Fibroblast of pulmonary artery (primary cell): Measurements from ENCODE around the gene RSPH4A.

Experiments
- DNase-seq: peaks from one replicate; pipeline ENCODE4 v3.0.0-alpha.2; 2010; ENCODE audit warnings: low read depth
- H3K4me3 ChIP-seq: replicated peaks from 2 replicates; pipeline ENCODE4 v1.5.1; 2011; ENCODE audit warnings: low read depth, mild to moderate bottlenecking, control low read depth, low read length, moderate library complexity
- TF ChIP-seq, protein P1 (sequence below): IDR thresholded peaks from 2 replicates; pipeline ENCODE4 v1.5.1; 2011; ENCODE audit warnings: mild to moderate bottlenecking, control low read depth, low read length, inconsistent platforms; ENCODE audit errors: missing control alignments

Gene RSPH4A

DNA sequence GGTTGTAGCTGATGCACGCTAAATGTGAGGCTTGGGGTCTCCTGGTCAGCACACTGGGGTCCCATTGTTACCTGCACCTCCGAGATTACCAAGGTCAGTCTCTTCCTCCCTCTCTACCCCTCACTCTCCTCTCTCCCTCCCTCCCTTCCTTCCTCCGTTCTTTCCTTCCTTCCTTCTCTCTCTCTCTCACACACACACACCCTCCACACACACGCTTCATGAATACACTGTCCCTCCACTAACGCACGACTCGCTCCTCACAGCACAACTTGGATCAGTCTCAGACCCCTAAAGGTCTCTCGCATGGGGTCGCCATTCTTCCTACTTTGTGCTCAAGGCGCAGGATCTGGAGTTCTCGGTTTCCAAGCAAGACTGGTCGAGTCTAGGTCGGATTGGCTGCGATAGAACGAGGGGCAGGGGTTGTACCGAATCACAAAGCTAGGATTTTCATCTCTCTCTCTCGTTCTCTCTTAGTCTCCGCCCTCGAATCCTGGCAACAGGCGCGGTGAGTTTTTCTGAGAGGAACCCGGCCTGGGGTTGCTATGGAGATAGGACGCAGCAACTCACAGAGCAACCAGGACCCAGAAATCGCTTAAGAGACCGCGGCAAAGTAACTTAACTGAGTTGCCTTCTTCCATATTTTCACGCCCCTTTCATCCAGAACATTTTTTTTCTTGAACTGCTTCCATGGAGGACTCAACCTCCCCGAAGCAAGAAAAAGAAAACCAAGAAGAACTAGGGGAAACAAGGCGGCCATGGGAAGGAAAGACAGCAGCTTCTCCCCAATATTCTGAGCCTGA is at the start of gene RSPH4A:
RSPH4A (plus strand) TSS at position 543 of the 800 bp plus-strand sequence; CDS start at position 688, 145 bp downstream.
- peak within 1 kb of the TSS; percentile 66 for H3K4me3 ChIP-seq
- DNase-seq: peak; percentile 95
- TF ChIP-seq, protein P1, sequence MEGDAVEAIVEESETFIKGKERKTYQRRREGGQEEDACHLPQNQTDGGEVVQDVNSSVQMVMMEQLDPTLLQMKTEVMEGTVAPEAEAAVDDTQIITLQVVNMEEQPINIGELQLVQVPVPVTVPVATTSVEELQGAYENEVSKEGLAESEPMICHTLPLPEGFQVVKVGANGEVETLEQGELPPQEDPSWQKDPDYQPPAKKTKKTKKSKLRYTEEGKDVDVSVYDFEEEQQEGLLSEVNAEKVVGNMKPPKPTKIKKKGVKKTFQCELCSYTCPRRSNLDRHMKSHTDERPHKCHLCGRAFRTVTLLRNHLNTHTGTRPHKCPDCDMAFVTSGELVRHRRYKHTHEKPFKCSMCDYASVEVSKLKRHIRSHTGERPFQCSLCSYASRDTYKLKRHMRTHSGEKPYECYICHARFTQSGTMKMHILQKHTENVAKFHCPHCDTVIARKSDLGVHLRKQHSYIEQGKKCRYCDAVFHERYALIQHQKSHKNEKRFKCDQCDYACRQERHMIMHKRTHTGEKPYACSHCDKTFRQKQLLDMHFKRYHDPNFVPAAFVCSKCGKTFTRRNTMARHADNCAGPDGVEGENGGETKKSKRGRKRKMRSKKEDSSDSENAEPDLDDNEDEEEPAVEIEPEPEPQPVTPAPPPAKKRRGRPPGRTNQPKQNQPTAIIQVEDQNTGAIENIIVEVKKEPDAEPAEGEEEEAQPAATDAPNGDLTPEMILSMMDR: peak; percentile 7

DNA sequence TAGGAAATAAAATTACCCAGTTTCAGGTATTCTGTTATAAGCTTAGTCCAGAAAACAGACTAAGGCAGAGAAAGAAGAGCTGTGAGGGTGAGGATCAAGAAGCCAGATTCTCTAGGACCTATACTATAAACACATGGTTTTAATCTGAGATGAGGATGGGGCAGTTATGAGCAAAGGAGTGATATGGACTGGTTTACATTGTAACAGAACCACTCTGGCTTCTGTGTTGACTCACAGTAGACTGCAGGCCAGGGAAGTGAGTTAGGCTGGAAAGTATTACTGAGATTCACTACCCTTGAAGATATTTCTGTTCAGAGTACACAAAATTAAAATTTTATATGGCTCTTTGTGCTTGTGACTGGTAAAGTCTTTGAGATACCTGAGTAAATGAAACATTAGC is 48.2 kb upstream of the RSPH4A start:
- TF ChIP-seq, protein P1: no peak
- no peak overlapping the region for H3K4me3 ChIP-seq

DNA sequence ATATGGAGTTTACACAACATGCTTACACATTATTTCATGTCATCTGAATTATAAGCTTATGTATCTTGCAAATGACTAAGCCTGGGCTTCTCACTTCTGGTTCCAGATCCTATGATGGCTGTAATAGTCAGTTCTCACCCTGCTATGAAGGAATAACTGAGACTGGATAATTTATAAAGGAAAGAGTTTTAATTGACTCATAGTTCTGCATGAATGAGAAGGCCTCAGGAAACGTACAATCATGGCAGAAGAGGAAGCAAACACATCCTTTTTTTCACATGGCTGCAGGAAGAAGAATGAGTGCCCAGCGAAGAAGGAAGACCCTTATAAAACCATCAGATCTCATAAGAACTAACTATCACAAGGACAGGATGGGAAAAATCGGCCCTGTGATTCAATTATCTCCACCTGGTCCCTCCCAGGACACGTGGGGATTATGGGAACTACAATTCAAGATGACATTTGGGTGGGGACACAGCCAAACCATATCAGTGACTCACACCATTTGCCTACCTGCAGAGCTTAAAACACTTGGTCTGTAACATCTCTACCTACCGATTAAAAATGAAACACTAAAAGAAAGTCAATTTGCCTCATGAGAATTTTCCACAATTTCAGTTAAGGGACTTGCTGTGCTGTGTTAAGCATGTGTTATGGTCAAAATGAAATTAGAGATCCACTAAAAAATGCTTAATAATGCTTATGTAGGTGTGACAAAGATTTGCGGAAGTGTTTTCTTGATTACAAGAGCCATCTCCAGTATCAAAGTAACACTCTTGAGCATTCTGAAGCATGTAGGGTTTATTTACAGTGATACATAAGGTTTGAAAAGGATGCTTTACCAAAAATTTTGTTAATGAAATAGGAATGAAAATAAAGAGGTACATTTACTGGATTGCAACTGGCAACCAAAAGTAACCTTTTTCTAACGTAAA is 47.2 kb upstream of the RSPH4A start:
- TF ChIP-seq, protein P1: no peak
- H3K4me3 ChIP-seq: no peak overlapping the region
- DNase-seq: no peak

More for the DNA sequence above, 48.2 kb upstream of the RSPH4A start:
- DNase-seq: no peak

DNA sequence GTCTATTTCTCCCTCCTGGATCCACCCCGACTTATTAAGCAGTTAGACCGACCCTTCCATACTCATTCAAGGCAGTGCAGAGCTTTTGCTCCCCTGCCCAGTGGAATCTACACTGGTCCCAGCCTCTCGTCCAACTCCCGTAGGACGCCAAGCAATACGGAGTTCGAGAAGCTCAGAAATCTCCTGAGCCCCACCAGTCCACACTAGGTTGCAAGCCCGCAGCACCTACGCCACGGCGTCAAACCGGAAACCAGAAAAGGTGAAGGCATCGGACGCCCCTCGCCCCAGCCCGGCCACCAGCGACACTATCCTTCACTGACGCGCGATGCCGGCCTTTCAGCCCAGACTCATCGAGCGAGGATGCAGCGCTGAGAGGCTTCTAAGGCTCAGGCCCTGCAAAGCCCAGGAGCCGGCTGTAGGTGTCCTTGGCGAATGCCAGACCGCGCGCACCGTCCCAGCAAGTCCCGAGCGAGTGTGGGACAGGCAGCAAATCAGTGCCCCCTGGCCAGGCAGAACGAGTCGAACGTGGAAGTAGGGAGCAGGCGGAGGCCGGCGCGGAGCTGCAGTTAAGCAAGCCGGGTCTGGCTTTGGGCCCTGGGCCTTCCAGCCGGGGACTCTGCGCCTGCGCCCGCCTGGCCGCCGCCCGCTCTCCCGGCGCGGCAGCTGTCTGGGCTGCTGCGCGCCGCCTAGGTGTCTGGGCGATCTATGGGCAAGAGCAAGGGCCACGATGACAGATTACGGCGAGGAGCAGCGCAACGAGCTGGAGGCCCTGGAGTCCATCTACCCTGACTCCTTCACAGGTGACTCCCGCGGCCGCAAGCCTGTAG is 45.2 kb upstream of the RSPH4A start, which contains the start of gene RWDD1:
RWDD1 (plus strand) TSS at position 649 of the 827 bp plus-strand sequence; CDS start at position 728, 79 bp downstream.
- TF ChIP-seq, protein P1: no peak
- DNase-seq: peak; percentile 100
- H3K4me3 ChIP-seq: peak within 1 kb of the TSS; percentile 84

DNA sequence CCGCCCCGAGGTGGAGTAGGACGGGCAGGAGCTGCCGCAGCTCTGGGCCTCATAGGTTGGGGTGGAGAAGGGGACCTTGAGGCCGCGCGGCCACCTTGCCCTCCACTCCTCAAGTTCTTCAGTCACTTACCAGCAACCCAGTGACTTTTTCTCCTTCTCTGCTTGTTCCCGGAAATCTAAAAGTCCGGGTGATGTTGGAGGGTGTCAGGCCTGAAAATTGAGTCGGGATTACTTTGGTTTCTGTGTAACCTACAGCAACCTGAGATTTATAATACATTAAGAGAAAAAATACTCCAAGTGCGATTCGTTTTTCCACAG is 44.6 kb upstream of the RSPH4A start:
- H3K4me3 ChIP-seq: peak overlapping the region; percentile 84
- DNase-seq: no peak
- TF ChIP-seq, protein P1: no peak

DNA sequence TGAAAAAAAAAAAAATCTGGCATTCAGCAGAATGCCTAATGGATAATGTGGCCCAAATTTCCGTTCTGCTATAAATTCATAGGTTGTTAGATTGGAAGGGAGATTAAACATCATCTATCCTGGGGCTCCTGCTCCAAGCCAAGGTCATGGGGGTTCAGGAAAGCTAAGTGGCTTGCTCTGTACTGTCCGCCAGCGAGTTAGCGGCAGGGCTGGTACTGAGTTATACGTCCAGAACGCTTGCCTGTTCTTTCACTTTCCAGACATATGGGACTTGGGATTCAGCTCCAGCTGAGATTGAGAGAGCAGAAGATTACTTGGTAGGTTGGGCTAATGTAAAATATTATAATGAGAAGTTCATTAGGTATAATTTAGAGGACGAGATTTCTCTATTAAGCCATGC is 44.1 kb upstream of the RSPH4A start:
- peak; percentile 42 for DNase-seq
- TF ChIP-seq, protein P1: no peak
- H3K4me3 ChIP-seq: peak overlapping the region; percentile 84
